Skeletal muscle cell (primary cell): Measurements from ENCODE around the gene MRPL36.

Source experiments
- DNase-seq: peaks from one replicate; pipeline ENCODE4 v3.0.0-alpha.2; 2010; ENCODE audit warnings: low read depth
- H3K4me3 ChIP-seq: 2 replicates; pipeline ENCODE4 v1.5.1; 2011; ENCODE audit warnings: low read depth, mild to moderate bottlenecking, control low read depth, low read length, moderate library complexity

Gene MRPL36

GRCh38 chr5:1833264-1834021, 33.8 kb upstream of the MRPL36 start:
- no peak overlapping the region for H3K4me3 ChIP-seq
- no peak for DNase-seq

- no peak for DNase-seq
- no peak overlapping the region for H3K4me3 ChIP-seq
Observed at GRCh38 chr5:1832511-1833250, 33.0 kb upstream of the MRPL36 start.

GRCh38 chr5:1831677-1832313, 32.2 kb upstream of the MRPL36 start:
- no peak for DNase-seq
- H3K4me3 ChIP-seq: no peak overlapping the region

- H3K4me3 ChIP-seq: no peak overlapping the region
- no peak for DNase-seq
Observed at GRCh38 chr5:1831257-1831656, 31.6 kb upstream of the MRPL36 start.

- no peak for DNase-seq
- no peak overlapping the region for H3K4me3 ChIP-seq
Observed at GRCh38 chr5:1830571-1831228, 31.1 kb upstream of the MRPL36 start.

GRCh38 chr5:1827886-1828397, 28.3 kb upstream of the MRPL36 start:
- no peak for DNase-seq

GRCh38 chr5:1827025-1827885, 27.6 kb upstream of the MRPL36 start:
- H3K4me3 ChIP-seq: no peak overlapping the region
- no peak for DNase-seq

More at GRCh38 chr5:1827886-1828397, 28.3 kb upstream of the MRPL36 start:
- no peak overlapping the region for H3K4me3 ChIP-seq

- no peak overlapping the region for H3K4me3 ChIP-seq
- no peak for DNase-seq
Observed at GRCh38 chr5:1826235-1826980, 26.8 kb upstream of the MRPL36 start.

- DNase-seq: no peak
- no peak overlapping the region for H3K4me3 ChIP-seq
Observed at GRCh38 chr5:1824903-1825841, 25.5 kb upstream of the MRPL36 start.

- no peak for DNase-seq
- no peak overlapping the region for H3K4me3 ChIP-seq
Observed at GRCh38 chr5:1824109-1824821, 24.6 kb upstream of the MRPL36 start.

- DNase-seq: no peak
- no peak overlapping the region for H3K4me3 ChIP-seq
Observed at GRCh38 chr5:1823381-1824034, 23.9 kb upstream of the MRPL36 start.

- no peak overlapping the region for H3K4me3 ChIP-seq
- DNase-seq: no peak
Observed at GRCh38 chr5:1821862-1822261, 22.2 kb upstream of the MRPL36 start.

GRCh38 chr5:1820926-1821325, 21.3 kb upstream of the MRPL36 start:
- DNase-seq: no peak
- H3K4me3 ChIP-seq: no peak overlapping the region

GRCh38 chr5:1820381-1820780, 20.7 kb upstream of the MRPL36 start:
- DNase-seq: no peak
- H3K4me3 ChIP-seq: no peak overlapping the region

- DNase-seq: no peak
Observed at GRCh38 chr5:1819458-1819857, 19.8 kb upstream of the MRPL36 start.

GRCh38 chr5:1818784-1819183, 19.1 kb upstream of the MRPL36 start:
- no peak for DNase-seq
- no peak overlapping the region for H3K4me3 ChIP-seq

More at GRCh38 chr5:1819458-1819857, 19.8 kb upstream of the MRPL36 start:
- H3K4me3 ChIP-seq: no peak overlapping the region
